HCT116 (cell line): ENCODE measurements around the gene MCF2L. TPM values are rescaled to one million over a fixed set of nuclear protein-coding genes. Genes with fewer than 3 reads are reported as not detected.

Experiments used
- ATAC-seq: fragments of 200-7000 bp; cut with Tn5 transposase; 2 replicates; pipeline ENCODE4 v1.9.1; 2020; ENCODE audit warnings: mild to moderate bottlenecking, moderate library complexity
- BruUV-seq: library from RNA; stranded (reverse); fragments of 400-500 nt; replicated peaks from 2 replicates; lab custom pipeline; 2021; lab: Mats Ljungman, UMichigan
- CTCF ChIA-PET: fragments of 300-600 bp; sonication (Branson Sonifier 250); formaldehyde crosslinking; loops from one replicate; lab custom pipeline; 2021; ENCODE audit warnings: antibody characterized with exemption; lab: Charles Lee
- POLR2A ChIA-PET: fragments of 300-600, 350-600 bp; sonication (Branson Sonifier 250); formaldehyde crosslinking; loops from one replicate; lab custom pipeline; 2021; ENCODE audit warnings: antibody characterized with exemption; lab: Charles Lee
- RAD21 ChIA-PET, 2 experiments: fragments of 300-600 bp; sonication (Branson Sonifier 250); formaldehyde crosslinking; loops; one replicate each; lab custom pipeline; 2023; ENCODE audit warnings: low total read pairs in 2 of 2; ENCODE audit not compliant: uncharacterized antibody in 2 of 2, unreplicated experiment in 2 of 2, low non-redundant PET in 1 of 2; lab: Charles Lee
- DNase-seq: peaks from one replicate; pipeline ENCODE4 v3.0.0-alpha.2; 2010; ENCODE audit warnings: low read depth, low spot score
- H2AFZ ChIP-seq: fragments of 200-600 bp; shearing (Covaris generic), sonication (generic); 2 replicates; pipeline ENCODE4 v1.6.1; 2017; ENCODE audit warnings: low read depth, mixed run types, mixed read lengths, antibody characterized with exemption, low read length; ENCODE audit not compliant: poor library complexity, severe bottlenecking
- H3K27ac ChIP-seq: 2 replicates; pipeline ENCODE4 v1.5.1; 2012; ENCODE audit warnings: low read depth, low read length
- H3K27me3 ChIP-seq: fragments of 200-600 bp; sonication (generic); 2 replicates; pipeline ENCODE4 v1.6.1; 2016; ENCODE audit warnings: mixed run types, low read length, mixed read lengths; ENCODE audit not compliant: insufficient read depth
- H3K36me3 ChIP-seq, 2 experiments: fragments of 200-500 bp in 1 of 2; fragments of 200-600 bp in 1 of 2; sonication (Bioruptor generic) in 1 of 2; sonication (generic) in 1 of 2; 2 replicates each; pipeline versions ENCODE4 v1.5.1 to v1.6.1; 2014 to 2016; ENCODE audit warnings: low read length in 2 of 2, inconsistent platforms in 1 of 2, mixed read lengths in 1 of 2, mixed run types in 1 of 2; ENCODE audit not compliant: insufficient read depth in 2 of 2, control insufficient read depth in 1 of 2
- H3K4me1 ChIP-seq, 2 experiments: fragments of 200-600 bp in 1 of 2; sonication (generic) in 1 of 2; 2 replicates each; pipeline versions ENCODE4 v1.5.1 to v1.6.1; 2012 to 2017; ENCODE audit warnings: low read length in 2 of 2, inconsistent platforms in 1 of 2, mild to moderate bottlenecking in 1 of 2, mixed read lengths in 1 of 2, mixed run types in 1 of 2, moderate library complexity in 1 of 2; ENCODE audit not compliant: insufficient read depth in 2 of 2, control insufficient read depth in 1 of 2
- H3K4me2 ChIP-seq: fragments of 200-600 bp; sonication (generic); 2 replicates; pipeline ENCODE4 v1.6.1; 2017; ENCODE audit warnings: mixed run types, low read length, mixed read lengths
- H3K4me3 ChIP-seq, 2 experiments: fragments of 200-600 bp in 1 of 2; sonication (generic) in 1 of 2; replicated peaks in 1 of 2; 2 replicates each; pipeline ENCODE4 v1.5.1; 2011 to 2016; ENCODE audit warnings: low read length in 2 of 2, control low read depth in 1 of 2, low read depth in 1 of 2, mild to moderate bottlenecking in 1 of 2, mixed read lengths in 1 of 2, mixed run types in 1 of 2
- H3K79me2 ChIP-seq: fragments of 200-600 bp; sonication (generic); 2 replicates; pipeline ENCODE4 v1.6.1; 2017; ENCODE audit warnings: mild to moderate bottlenecking, mixed run types, low read length, moderate library complexity, mixed read lengths; ENCODE audit not compliant: insufficient read depth
- H3K9ac ChIP-seq: fragments of 200-600 bp; sonication (generic); 2 replicates; pipeline ENCODE4 v1.6.1; 2016; ENCODE audit warnings: low read length, mixed read lengths
- H3K9me2 ChIP-seq: fragments of 200-600 bp; sonication (generic), shearing (Covaris generic); 2 replicates; pipeline ENCODE4 v1.6.1; 2017; ENCODE audit warnings: mixed run types, mild to moderate bottlenecking, moderate library complexity; ENCODE audit not compliant: insufficient read depth
- H3K9me3 ChIP-seq, 2 experiments: fragments of 200-500 bp in 1 of 2; fragments of 200-600 bp in 1 of 2; sonication (Bioruptor generic) in 1 of 2; sonication (generic) in 1 of 2; 2 replicates each; pipeline ENCODE4 v1.6.1; 2014 to 2017; ENCODE audit warnings: low read length in 2 of 2, mixed read lengths in 2 of 2, inconsistent platforms in 1 of 2, low read depth in 1 of 2, mild to moderate bottlenecking in 1 of 2, mixed run types in 1 of 2, moderate library complexity in 1 of 2; ENCODE audit not compliant: control insufficient read depth in 1 of 2, insufficient read depth in 1 of 2
- H4K20me1 ChIP-seq: fragments of 200-600 bp; sonication (generic), shearing (Covaris generic); 2 replicates; pipeline ENCODE4 v1.6.1; 2017; ENCODE audit warnings: mixed run types, mild to moderate bottlenecking, moderate library complexity; ENCODE audit not compliant: insufficient read depth
- CBX3 ChIP-seq: IDR thresholded peaks from 2 replicates; pipeline ENCODE4 v1.6.1; 2012; ENCODE audit warnings: low read depth
- FOSL1 ChIP-seq: IDR thresholded peaks from 2 replicates; pipeline ENCODE4 v1.6.1; 2012; ENCODE audit warnings: low read depth
- POLR2A ChIP-seq: IDR thresholded peaks from 2 replicates; pipeline ENCODE4 v1.7.0; 2011; ENCODE audit warnings: borderline replicate concordance; ENCODE audit not compliant: insufficient read depth, insufficient read length; ENCODE audit errors: extremely low read depth
- POLR2AphosphoS5 ChIP-seq: IDR thresholded peaks from 2 replicates; pipeline ENCODE4 v1.6.1; 2011; ENCODE audit warnings: mild to moderate bottlenecking, low read depth, low read length, moderate library complexity
- RAD21 ChIP-seq: IDR thresholded peaks from 2 replicates; pipeline ENCODE4 v1.6.1; 2012; ENCODE audit warnings: low read depth, mild to moderate bottlenecking
- REST ChIP-seq: IDR thresholded peaks from 2 replicates; pipeline ENCODE4 v1.6.1; 2012; ENCODE audit warnings: low read depth
- YY1 ChIP-seq: IDR thresholded peaks from 2 replicates; pipeline ENCODE4 v1.6.1; 2011; ENCODE audit warnings: low read length, low read depth, moderate library complexity, mild to moderate bottlenecking; ENCODE audit not compliant: insufficient replicate concordance; ENCODE audit errors: extremely low read depth
- intact Hi-C: fragments of 100-400 bp; cut with micrococcal nuclease; formaldehyde crosslinking; loops from 2 replicates; pipeline ENCODE4 v1.10.0; 2022
- total RNA-seq: library from RNA; stranded (reverse); gene quantifications from one replicate; pipeline ENCODE4 v1.2.1, GENCODE V29; 2021; ENCODE audit not compliant: unreplicated experiment

The MCF2L gene
- total RNA-seq, 1 experiment from 2014 or later = 19.3 TPM

GRCh38 chr13:113010510-113010865, 41.5 kb downstream of the MCF2L start:
- intact Hi-C loops = no loop called here

More at GRCh38 chr13:113010510-113010865, 41.5 kb downstream of the MCF2L start:
- TF ChIP-seq POLR2AphosphoS5 (no peak), YY1 (no peak), REST (no peak), FOSL1 (no peak), POLR2A (no peak), RAD21 (no peak), CBX3 (no peak)
- no peaks in the 10 kb centered on the region for H3K4me1 ChIP-seq
- H3K9ac ChIP-seq = no peak overlapping the region
- no peaks in the 10 kb centered on the region for H3K79me2 ChIP-seq
- no peak for DNase-seq
- H3K9me3 ChIP-seq = no peaks in the 10 kb centered on the region
- H3K4me2 ChIP-seq = no peak overlapping the region
- ChIA-PET RAD21 (no interaction called here), POLR2A (no interaction called here), CTCF (no interaction called here)
- no peaks in the 10 kb centered on the region for H4K20me1 ChIP-seq
- no peak for ATAC-seq
- no peaks in the 10 kb centered on the region for H3K27me3 ChIP-seq
- H3K9me2 ChIP-seq = no peaks in the 10 kb centered on the region
- H3K27ac ChIP-seq = no peak overlapping the region
- H2AFZ ChIP-seq = no peak overlapping the region
- no peak overlapping the region for H3K4me3 ChIP-seq
- no peaks in the 10 kb centered on the region for H3K36me3 ChIP-seq
- BruUV-seq = no TSS peak
